Activated CD4-positive, alpha-beta T cell treated with anti-CD3 and anti-CD28 coated beads for 48 hours (primary cell): ENCODE data around the gene CSF1.
"Not testable (repeated sequence)": the region's sequence is repeated elsewhere in the genome, so short reads cannot be mapped to it uniquely, and the experiment has no call there.

Source experiments
- DNase-seq: peaks from one replicate; pipeline ENCODE4 v3.0.0-alpha.2; 2020

The CSF1 gene

DNA sequence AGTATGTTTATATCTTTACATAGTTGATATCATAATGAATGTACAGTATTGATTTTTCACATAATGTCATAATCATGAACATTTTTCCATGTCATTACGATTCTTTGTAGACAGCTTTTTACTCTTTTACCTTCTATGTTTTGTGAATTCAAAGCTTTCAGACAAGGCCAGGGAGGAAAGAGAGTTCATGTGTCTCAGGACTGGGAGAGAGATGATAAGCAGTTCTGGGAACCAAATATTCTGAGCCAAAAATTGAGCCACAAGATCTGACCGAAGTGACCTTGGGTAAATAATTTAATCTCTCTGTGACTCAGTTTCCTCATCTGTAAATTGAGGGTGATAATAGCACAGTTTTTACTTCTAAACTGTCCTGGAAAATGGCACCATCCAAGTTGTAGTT is 31.8 kb downstream of the CSF1 start:
- no peak for DNase-seq

- DNase-seq: no peak
Measured at GRCh38 chr1:109944541-109944940, 33.9 kb downstream of the CSF1 start.

- no peak for DNase-seq
Measured at GRCh38 chr1:109946511-109946910, 35.9 kb downstream of the CSF1 start.

GRCh38 chr1:109947582-109948284 is 37.1 kb downstream of the CSF1 start:
- no peak for DNase-seq

DNA sequence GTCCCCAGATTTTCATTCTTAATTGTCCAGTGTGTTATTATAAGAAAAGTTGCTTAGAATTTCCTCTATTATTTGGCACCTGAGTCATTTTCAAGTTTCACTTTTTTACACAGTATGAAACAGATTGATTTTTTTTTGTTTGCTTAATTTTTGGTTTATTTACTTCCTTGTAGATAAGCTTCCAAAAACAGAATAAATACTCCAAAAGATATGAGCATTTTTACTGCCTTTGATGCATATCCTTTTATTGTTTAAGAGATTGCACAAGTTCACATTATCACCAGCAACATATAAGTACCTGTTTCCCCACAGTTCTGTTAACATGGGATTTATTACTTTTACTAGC is 37.6 kb downstream of the CSF1 start:
- DNase-seq: no peak

DNA sequence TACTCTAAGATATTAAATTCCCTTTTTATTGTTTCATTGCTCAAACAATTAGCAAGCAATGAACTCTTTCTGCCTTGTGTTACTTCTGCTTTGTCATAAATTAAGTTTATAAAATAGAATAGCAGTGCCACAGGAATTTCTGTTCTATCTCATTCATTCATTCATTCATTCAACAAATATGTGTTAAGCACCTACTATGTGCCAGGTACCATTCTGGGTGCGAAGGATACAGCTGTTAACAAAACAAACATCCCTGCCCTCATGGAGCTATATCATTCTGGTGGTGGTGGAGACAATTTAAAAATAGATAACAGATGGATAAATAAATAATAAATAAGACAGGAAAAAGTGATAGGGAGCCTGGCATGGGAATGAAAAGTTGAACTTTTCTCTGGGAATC is 39.4 kb downstream of the CSF1 start:
- DNase-seq: no peak

DNA sequence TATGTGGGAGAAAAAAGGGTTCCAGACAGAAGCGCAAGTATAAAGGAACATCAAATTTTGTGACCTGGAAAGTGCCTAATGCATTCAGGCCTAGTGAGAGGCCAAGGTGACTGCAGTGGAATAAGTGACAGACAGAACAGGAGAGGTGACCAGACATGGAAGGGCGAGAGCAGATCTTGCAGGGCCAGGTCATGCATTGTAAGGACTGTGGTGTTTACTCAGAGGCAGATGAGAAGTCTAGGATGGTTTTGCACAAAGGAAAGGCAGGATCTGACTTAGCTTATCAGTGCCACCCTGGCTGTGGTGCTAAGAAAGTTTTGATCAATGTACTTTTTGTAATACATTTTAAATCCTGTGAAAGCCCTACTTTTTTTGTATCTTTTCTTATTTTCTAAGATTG is 39.9 kb downstream of the CSF1 start:
- DNase-seq: no peak

DNA sequence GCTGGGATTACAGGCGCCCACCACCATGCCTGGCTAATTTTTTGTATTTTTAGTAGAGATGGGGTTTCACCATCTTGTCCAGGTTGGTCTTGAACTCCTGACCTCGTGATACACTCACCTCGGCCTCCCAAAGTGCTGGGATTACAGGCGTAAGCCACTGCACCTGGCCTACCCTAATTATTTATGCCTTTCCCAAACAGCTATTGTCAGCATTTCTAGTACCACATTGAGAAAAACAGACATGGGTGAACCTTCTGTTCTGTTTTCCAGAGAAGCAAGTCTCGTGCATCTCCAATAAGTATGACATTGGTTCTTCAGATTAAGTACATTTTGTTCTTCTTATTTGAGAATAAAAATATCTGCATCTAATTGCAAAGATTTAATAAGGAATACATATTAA is 40.9 kb downstream of the CSF1 start:
- DNase-seq: not testable (repeated sequence)

GRCh38 chr1:109954041-109954512 is 43.4 kb downstream of the CSF1 start:
- no peak for DNase-seq

- no peak for DNase-seq
Measured at GRCh38 chr1:109959632-109959973, 49.0 kb downstream of the CSF1 start.

GRCh38 chr1:109959974-109960744 is 49.5 kb downstream of the CSF1 start:
- no peak for DNase-seq

DNA sequence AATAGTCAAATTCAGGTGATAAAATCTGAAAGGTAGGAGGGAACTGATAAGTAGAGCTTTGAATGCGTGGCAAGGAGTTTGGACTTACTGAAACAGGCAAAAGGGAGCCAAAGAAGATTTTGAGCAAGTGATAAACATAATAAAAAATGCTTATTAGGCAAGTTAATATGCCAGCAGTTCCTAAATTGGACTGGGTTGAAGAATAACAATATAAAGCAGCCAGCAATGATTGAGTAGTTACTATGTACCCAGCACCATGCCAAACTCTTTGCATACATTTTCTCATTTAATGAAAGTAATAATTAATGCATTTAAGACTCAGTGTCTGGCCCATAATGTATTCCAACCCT is 50.1 kb downstream of the CSF1 start:
- DNase-seq: no peak

DNA sequence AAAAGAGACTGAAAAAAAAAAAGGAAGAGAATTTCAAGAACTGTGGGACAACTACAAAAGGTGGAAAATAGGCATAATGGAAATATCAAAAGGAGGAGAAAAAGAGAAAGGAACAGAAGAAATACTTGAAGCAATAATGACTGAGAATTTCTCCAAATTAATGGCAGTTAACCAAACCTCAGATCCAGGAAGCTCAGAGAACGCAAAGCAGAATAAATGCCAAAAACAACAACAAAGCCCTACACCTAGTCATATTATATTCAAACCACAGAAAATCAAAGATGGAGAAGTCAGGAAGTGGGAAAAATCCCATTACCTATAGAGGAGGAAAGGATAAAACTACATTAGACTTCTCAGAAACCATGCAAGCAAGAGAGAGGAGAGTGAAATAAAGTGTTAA is 53.2 kb downstream of the CSF1 start:
- no peak for DNase-seq

- DNase-seq: no peak
Measured at GRCh38 chr1:109969146-109969829, 58.6 kb downstream of the CSF1 start.

DNA sequence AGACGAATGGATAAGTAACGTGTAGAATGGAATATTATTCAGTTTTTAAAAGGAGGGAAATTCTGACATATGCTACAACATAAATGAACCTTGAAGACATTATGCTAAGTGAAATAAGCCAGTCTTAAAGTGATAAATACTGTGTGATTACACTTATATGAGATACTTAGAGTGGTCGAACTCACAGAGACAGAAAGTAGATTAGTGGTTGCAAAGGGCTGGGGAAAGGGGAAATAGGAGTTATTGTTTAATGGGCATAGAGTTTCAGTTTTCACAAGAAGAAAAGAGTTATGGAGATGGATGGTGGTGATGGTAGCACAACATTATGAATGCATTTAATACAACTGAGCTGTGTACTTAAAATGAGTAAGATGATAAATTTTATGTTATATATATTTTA is 59.3 kb downstream of the CSF1 start:
- DNase-seq: no peak

DNA sequence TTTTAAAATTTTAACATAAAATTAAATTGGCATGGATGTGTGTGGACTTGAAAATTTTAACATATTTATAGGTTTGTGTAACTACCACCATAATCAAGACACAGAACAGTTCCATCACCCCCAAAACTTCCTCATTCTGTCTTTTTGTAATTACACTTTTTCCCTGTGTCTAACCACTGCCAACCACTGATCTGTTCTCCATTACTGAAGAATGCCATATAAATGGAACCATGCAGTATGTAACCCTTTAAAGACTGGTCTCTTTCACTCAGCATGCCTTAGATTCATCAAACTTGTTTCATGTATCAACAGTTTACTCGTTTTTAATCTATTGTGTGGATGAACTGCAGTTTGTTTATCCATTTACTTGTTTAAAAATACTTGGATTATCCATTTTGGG is 60.9 kb downstream of the CSF1 start:
- no peak for DNase-seq

DNA sequence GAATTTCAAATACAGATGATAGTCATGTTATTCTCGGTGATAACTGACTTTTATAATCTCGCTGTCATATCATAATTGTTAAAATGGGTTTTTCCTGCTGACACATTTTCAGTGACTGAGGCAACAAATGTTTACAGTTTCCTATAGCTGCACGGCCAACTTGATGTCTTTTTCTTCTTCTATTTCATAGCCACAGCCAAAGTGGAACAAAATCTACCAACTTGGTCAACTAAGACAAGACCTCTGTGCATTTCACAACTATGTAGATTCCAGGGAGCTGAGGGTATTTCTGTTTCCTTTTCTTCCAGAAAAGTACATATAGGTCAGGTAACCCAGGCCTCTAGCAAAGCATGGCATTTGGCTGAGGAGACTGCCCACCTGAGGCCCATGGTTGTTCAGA is 63.5 kb downstream of the CSF1 start:
- no peak for DNase-seq

DNA sequence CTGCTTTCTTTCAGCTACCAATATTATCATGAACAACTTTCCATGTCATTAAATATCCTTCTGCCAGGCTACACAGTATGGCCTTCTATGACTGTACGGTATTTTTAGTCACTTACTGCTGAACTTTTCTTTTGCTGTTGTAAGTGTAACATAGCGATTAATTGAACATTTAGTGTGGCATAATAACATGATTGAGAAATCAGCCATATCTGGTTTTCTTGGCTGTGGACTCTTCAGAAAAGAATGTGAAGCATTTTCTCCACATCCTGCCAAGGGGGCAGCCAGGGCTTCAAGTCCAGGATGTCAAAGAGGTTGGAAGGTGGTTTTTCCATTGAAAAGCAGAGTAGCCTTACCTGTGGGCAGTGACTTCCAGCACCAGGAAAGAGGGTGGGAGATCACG is 65.1 kb downstream of the CSF1 start:
- no peak for DNase-seq

GRCh38 chr1:109976762-109977161 is 66.1 kb downstream of the CSF1 start:
- DNase-seq: no peak

- no peak for DNase-seq
Measured at GRCh38 chr1:109977225-109977624, 66.6 kb downstream of the CSF1 start.

- DNase-seq: no peak
Measured at GRCh38 chr1:109977657-109978378, 67.2 kb downstream of the CSF1 start.

DNA sequence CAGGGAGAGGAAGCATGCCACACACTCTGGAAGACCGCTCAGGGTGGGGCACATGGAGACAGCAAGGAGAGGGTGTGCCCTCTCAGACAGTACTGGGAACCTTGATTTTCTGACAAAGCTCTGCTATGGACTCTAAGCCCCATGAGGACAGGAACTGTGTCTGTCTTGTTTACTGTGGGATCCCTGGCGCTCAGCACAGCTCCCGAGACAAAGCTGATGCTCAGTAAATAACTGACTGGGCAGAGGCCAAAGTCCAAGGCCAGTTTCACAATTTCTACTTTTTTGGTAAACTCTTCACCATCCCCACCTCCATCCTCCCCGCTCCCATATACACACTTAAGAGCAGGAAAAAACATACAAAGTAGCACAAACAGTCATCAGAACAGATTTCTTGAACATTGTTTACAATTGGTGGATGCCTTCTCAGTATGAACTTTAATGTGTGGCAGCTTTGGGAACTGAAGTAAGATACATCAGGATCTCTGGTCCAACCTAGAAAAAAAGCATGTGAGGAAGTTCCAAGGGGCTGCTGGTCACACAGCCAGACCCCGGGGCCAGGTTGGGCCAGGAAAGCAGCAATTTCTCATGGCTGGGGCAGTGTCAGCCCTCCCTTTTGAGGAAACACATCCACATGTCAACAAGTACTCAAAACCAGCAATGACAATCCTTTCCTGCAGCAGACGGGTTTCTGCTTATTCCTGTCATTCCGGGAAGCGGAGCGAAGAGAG is 68.3 kb downstream of the CSF1 start:
- DNase-seq: no peak
